ENCODE results near the gene ATP2A3.

ATP2A3 gene

GRCh38 chr17:3903881-3904290 lies 60.4 kb downstream of the ATP2A3 start:
- peak overlapping the region in 2 of 7 experiments; percentile 43 to 48 for H3K4me3 ChIP-seq (ENCODE audit: control insufficient read depth in 1 of 7, extremely low read depth in 1 of 7, insufficient read depth in 4 of 7, low read depth in 2 of 7, low read length in 6 of 7)
- H3K9me3 ChIP-seq (ENCODE audit: control extremely low read depth in 1 of 5, control insufficient read depth in 4 of 5, insufficient read depth in 2 of 5, low read depth in 1 of 5, low read length in 4 of 5), result no peaks in the 10 kb centered on the region
- no peak for DNase-seq
- peaks cover under 1 to 44% (median 30%) of the 10 kb centered on the region in 4 experiments for H3K36me3 ChIP-seq (ENCODE audit: control insufficient read depth in 4 of 4, insufficient read depth in 4 of 4, low read length in 3 of 4)
- ChIA-PET CTCF (interaction anchor here (0.8 to 2.9 kb wide), 6 partner anchors 9 to 169 kb away, joined by 3 to 14 read pairs (median 5); partner anchors contain the start of gene CAMKK1), POLR2A (interaction anchor here (1.6 to 1.8 kb wide), 2 partner anchors 10 to 12 kb away, joined by 5 to 9 read pairs; partner anchors contain the start of genes CAMKK1 and P2RX1)
- WGBS (ENCODE audit: insufficient coverage), result 94% methylated on average over 21 of the region's 21 CpGs
- H3K27ac ChIP-seq (ENCODE audit: insufficient read depth in 1 of 2, low read depth in 1 of 2, low read length in 2 of 2, poor library complexity in 1 of 2, severe bottlenecking in 2 of 2), result no peak overlapping the region
- no peaks in the 10 kb centered on the region for H3K27me3 ChIP-seq (replicated peaks in 2 of 5; ENCODE audit: control insufficient read depth in 4 of 5, insufficient read depth in 5 of 5, low read length in 4 of 5)
- H3K4me1 ChIP-seq (ENCODE audit: control extremely low read depth in 1 of 4, control insufficient read depth in 4 of 4, insufficient read depth in 4 of 4, low read length in 3 of 4), result peaks cover 0 to 20% (median 12%) of the 10 kb centered on the region in 4 experiments

- ChIA-PET CTCF (interaction anchor here (1.2 to 2.9 kb wide), 6 partner anchors 9 to 168 kb away, joined by 3 to 14 read pairs (median 6); partner anchors contain the start of gene CAMKK1), POLR2A (no interaction called here)
- 93% methylated on average over 23 of the region's 25 CpGs for WGBS (ENCODE audit: insufficient coverage)
- peaks cover 0 to 20% (median 12%) of the 10 kb centered on the region in 4 experiments for H3K4me1 ChIP-seq (ENCODE audit: control extremely low read depth in 1 of 4, control insufficient read depth in 4 of 4, insufficient read depth in 4 of 4, low read length in 3 of 4)
- no peak overlapping the region for H3K27ac ChIP-seq (ENCODE audit: insufficient read depth in 1 of 2, low read depth in 1 of 2, low read length in 2 of 2, poor library complexity in 1 of 2, severe bottlenecking in 2 of 2)
- H3K4me3 ChIP-seq (ENCODE audit: control insufficient read depth in 1 of 7, extremely low read depth in 1 of 7, insufficient read depth in 4 of 7, low read depth in 2 of 7, low read length in 6 of 7), result no peak overlapping the region
- H3K9me3 ChIP-seq (ENCODE audit: control extremely low read depth in 1 of 5, control insufficient read depth in 4 of 5, insufficient read depth in 2 of 5, low read depth in 1 of 5, low read length in 4 of 5), result no peaks in the 10 kb centered on the region
- H3K36me3 ChIP-seq (ENCODE audit: control insufficient read depth in 4 of 4, insufficient read depth in 4 of 4, low read length in 3 of 4), result peaks cover 2 to 48% (median 33%) of the 10 kb centered on the region in 4 experiments
- DNase-seq, result no peak
- no peaks in the 10 kb centered on the region for H3K27me3 ChIP-seq (replicated peaks in 2 of 5; ENCODE audit: control insufficient read depth in 4 of 5, insufficient read depth in 5 of 5, low read length in 4 of 5)
Measured at GRCh38 chr17:3903051-3903825, 61.0 kb downstream of the ATP2A3 start.

- POLR2A ChIA-PET, result no interaction called here
- Histone ChIP-seq H3K36me3 (ENCODE audit: control insufficient read depth in 4 of 4, insufficient read depth in 4 of 4, low read length in 3 of 4) (peaks cover 2 to 52% (median 35%) of the 10 kb centered on the region in 4 experiments), H3K27me3 (replicated peaks in 2 of 5; ENCODE audit: control insufficient read depth in 4 of 5, insufficient read depth in 5 of 5, low read length in 4 of 5) (no peaks in the 10 kb centered on the region), H3K4me1 (ENCODE audit: control extremely low read depth in 1 of 4, control insufficient read depth in 4 of 4, insufficient read depth in 4 of 4, low read length in 3 of 4) (peaks cover 0 to 20% (median 12%) of the 10 kb centered on the region in 4 experiments), H3K4me3 (ENCODE audit: control insufficient read depth in 1 of 7, extremely low read depth in 1 of 7, insufficient read depth in 4 of 7, low read depth in 2 of 7, low read length in 6 of 7) (no peak overlapping the region), H3K27ac (ENCODE audit: insufficient read depth in 1 of 2, low read depth in 1 of 2, low read length in 2 of 2, poor library complexity in 1 of 2, severe bottlenecking in 2 of 2) (no peak overlapping the region), H3K9me3 (ENCODE audit: control extremely low read depth in 1 of 5, control insufficient read depth in 4 of 5, insufficient read depth in 2 of 5, low read depth in 1 of 5, low read length in 4 of 5) (no peaks in the 10 kb centered on the region)
- WGBS (ENCODE audit: insufficient coverage), result 98% methylated on average over 3 of the region's 6 CpGs
- no peak for DNase-seq
- CTCF ChIA-PET, result interaction anchor here (1.0 to 1.5 kb wide), 4 partner anchors 11 to 37 kb away, joined by 3 to 5 read pairs (median 4); no protein-coding TSS in a partner anchor
Measured at GRCh38 chr17:3900646-3901045, 63.6 kb downstream of the ATP2A3 start.

GRCh38 chr17:3897731-3898130 lies 66.5 kb downstream of the ATP2A3 start:
- H3K27ac ChIP-seq (ENCODE audit: insufficient read depth in 1 of 2, low read depth in 1 of 2, low read length in 2 of 2, poor library complexity in 1 of 2, severe bottlenecking in 2 of 2), result no peak overlapping the region
- H3K4me1 ChIP-seq (ENCODE audit: control extremely low read depth in 1 of 4, control insufficient read depth in 4 of 4, insufficient read depth in 4 of 4, low read length in 3 of 4), result peaks cover 2 to 24% (median 17%) of the 10 kb centered on the region in 4 experiments
- H3K4me3 ChIP-seq (ENCODE audit: control insufficient read depth in 1 of 7, extremely low read depth in 1 of 7, insufficient read depth in 4 of 7, low read depth in 2 of 7, low read length in 6 of 7), result no peak overlapping the region
- POLR2A ChIA-PET, result no interaction called here
- no peaks in the 10 kb centered on the region for H3K9me3 ChIP-seq (ENCODE audit: control extremely low read depth in 1 of 5, control insufficient read depth in 4 of 5, insufficient read depth in 2 of 5, low read depth in 1 of 5, low read length in 4 of 5)
- peaks cover 2 to 46% (median 26%) of the 10 kb centered on the region in 4 experiments for H3K36me3 ChIP-seq (ENCODE audit: control insufficient read depth in 4 of 4, insufficient read depth in 4 of 4, low read length in 3 of 4)
- CTCF ChIA-PET, result interaction anchor here (1.2 to 1.4 kb wide), 2 partner anchors 7 to 16 kb away, joined by 3 to 4 read pairs; no protein-coding TSS in a partner anchor
- 96% methylated on average over 5 of the region's 12 CpGs for WGBS (ENCODE audit: insufficient coverage)
- H3K27me3 ChIP-seq (replicated peaks in 2 of 5; ENCODE audit: control insufficient read depth in 4 of 5, insufficient read depth in 5 of 5, low read length in 4 of 5), result no peaks in the 10 kb centered on the region
- no peak for DNase-seq

- peaks cover 2 to 45% (median 25%) of the 10 kb centered on the region in 4 experiments for H3K36me3 ChIP-seq (ENCODE audit: control insufficient read depth in 4 of 4, insufficient read depth in 4 of 4, low read length in 3 of 4)
- WGBS (ENCODE audit: insufficient coverage), result 95% methylated on average over 6 of the region's 6 CpGs
- H3K4me3 ChIP-seq (ENCODE audit: control insufficient read depth in 1 of 7, extremely low read depth in 1 of 7, insufficient read depth in 4 of 7, low read depth in 2 of 7, low read length in 6 of 7), result no peak overlapping the region
- no peak overlapping the region for H3K27ac ChIP-seq (ENCODE audit: insufficient read depth in 1 of 2, low read depth in 1 of 2, low read length in 2 of 2, poor library complexity in 1 of 2, severe bottlenecking in 2 of 2)
- CTCF ChIA-PET, result interaction anchor here (0.6 to 1.4 kb wide), 3 partner anchors 8 to 522 kb away, joined by 3 to 4 read pairs (median 4); no protein-coding TSS in a partner anchor
- no peaks in the 10 kb centered on the region for H3K27me3 ChIP-seq (replicated peaks in 2 of 5; ENCODE audit: control insufficient read depth in 4 of 5, insufficient read depth in 5 of 5, low read length in 4 of 5)
- H3K4me1 ChIP-seq (ENCODE audit: control extremely low read depth in 1 of 4, control insufficient read depth in 4 of 4, insufficient read depth in 4 of 4, low read length in 3 of 4), result peaks cover 2 to 32% (median 25%) of the 10 kb centered on the region in 4 experiments
- no peak for DNase-seq
- H3K9me3 ChIP-seq (ENCODE audit: control extremely low read depth in 1 of 5, control insufficient read depth in 4 of 5, insufficient read depth in 2 of 5, low read depth in 1 of 5, low read length in 4 of 5), result no peaks in the 10 kb centered on the region
- POLR2A ChIA-PET, result no interaction called here
Measured at GRCh38 chr17:3896968-3897235, 67.3 kb downstream of the ATP2A3 start.

- peaks cover 2 to 38% (median 30%) of the 10 kb centered on the region in 4 experiments for H3K4me1 ChIP-seq (ENCODE audit: control extremely low read depth in 1 of 4, control insufficient read depth in 4 of 4, insufficient read depth in 4 of 4, low read length in 3 of 4)
- ChIA-PET POLR2A (no interaction called here), CTCF (interaction anchor here (0.6 to 1.4 kb wide), 3 partner anchors 9 to 247 kb away, joined by 3 to 4 read pairs (median 4); no protein-coding TSS in a partner anchor)
- H3K27ac ChIP-seq (ENCODE audit: insufficient read depth in 1 of 2, low read depth in 1 of 2, low read length in 2 of 2, poor library complexity in 1 of 2, severe bottlenecking in 2 of 2), result no peak overlapping the region
- peaks cover 2 to 40% (median 22%) of the 10 kb centered on the region in 4 experiments for H3K36me3 ChIP-seq (ENCODE audit: control insufficient read depth in 4 of 4, insufficient read depth in 4 of 4, low read length in 3 of 4)
- no peaks in the 10 kb centered on the region for H3K27me3 ChIP-seq (replicated peaks in 2 of 5; ENCODE audit: control insufficient read depth in 4 of 5, insufficient read depth in 5 of 5, low read length in 4 of 5)
- H3K9me3 ChIP-seq (ENCODE audit: control extremely low read depth in 1 of 5, control insufficient read depth in 4 of 5, insufficient read depth in 2 of 5, low read depth in 1 of 5, low read length in 4 of 5), result no peaks in the 10 kb centered on the region
- 84% methylated on average over 13 of the region's 15 CpGs for WGBS (ENCODE audit: insufficient coverage)
- no peak overlapping the region for H3K4me3 ChIP-seq (ENCODE audit: control insufficient read depth in 1 of 7, extremely low read depth in 1 of 7, insufficient read depth in 4 of 7, low read depth in 2 of 7, low read length in 6 of 7)
- no peak for DNase-seq
Measured at GRCh38 chr17:3896108-3896967, 67.9 kb downstream of the ATP2A3 start.
